HEK293 (cell line): ENCODE results near the gene IL17REL.

Experiments
- FEZF1 ChIP-seq: fragments of 450-650 bp; formaldehyde crosslinking; IDR thresholded peaks from 2 replicates; pipeline ENCODE4 v1.5.1; 2016; ENCODE audit warnings: missing biosample characterization, missing genetic modification characterization
- GLI4 ChIP-seq: fragments of 450-650 bp; formaldehyde crosslinking; IDR thresholded peaks from 2 replicates; pipeline ENCODE4 v1.5.1; 2016; ENCODE audit warnings: missing biosample characterization, missing genetic modification characterization
- IKZF3 ChIP-seq: fragments of 450-650 bp; IDR thresholded peaks from 2 replicates; pipeline ENCODE4 v1.5.0; 2018; ENCODE audit warnings: missing biosample characterization, mild to moderate bottlenecking, missing genetic modification characterization, moderate library complexity
- KLF8 ChIP-seq: fragments of 450-650 bp; formaldehyde crosslinking; IDR thresholded peaks from 2 replicates; pipeline ENCODE4 v1.5.1; 2016; ENCODE audit warnings: missing biosample characterization, missing genetic modification characterization
- PATZ1 ChIP-seq: fragments of 450-650 bp; formaldehyde crosslinking; IDR thresholded peaks from 2 replicates; pipeline ENCODE4 v1.5.1; 2016; ENCODE audit warnings: missing biosample characterization, missing genetic modification characterization
- ZBTB48 ChIP-seq: fragments of 450-650 bp; formaldehyde crosslinking; IDR thresholded peaks from 2 replicates; pipeline ENCODE4 v1.5.1; 2016; ENCODE audit warnings: missing biosample characterization, missing genetic modification characterization
- ZBTB7A ChIP-seq: fragments of 450-650 bp; formaldehyde crosslinking; IDR thresholded peaks from 2 replicates; pipeline ENCODE4 v1.5.1; 2016; ENCODE audit warnings: low read depth, missing biosample characterization, missing genetic modification characterization
- ZBTB8A ChIP-seq: fragments of 450-650 bp; formaldehyde crosslinking; IDR thresholded peaks from 2 replicates; pipeline ENCODE4 v1.5.1; 2016; ENCODE audit warnings: missing biosample characterization, missing genetic modification characterization
- ZIC2 ChIP-seq: fragments of 450-650 bp; formaldehyde crosslinking; IDR thresholded peaks from 2 replicates; pipeline ENCODE4 v1.5.1; 2016; ENCODE audit warnings: missing biosample characterization, missing genetic modification characterization
- ZNF10 ChIP-seq: fragments of 450-650 bp; formaldehyde crosslinking; IDR thresholded peaks from 2 replicates; pipeline ENCODE4 v1.5.1; 2017; ENCODE audit warnings: missing biosample characterization, missing genetic modification characterization
- ZNF132 ChIP-seq: fragments of 450-650 bp; formaldehyde crosslinking; IDR thresholded peaks from 2 replicates; pipeline ENCODE4 v1.5.1; 2017; ENCODE audit warnings: missing biosample characterization, missing genetic modification characterization, borderline replicate concordance
- ZNF140 ChIP-seq: fragments of 450-650 bp; formaldehyde crosslinking; IDR thresholded peaks from 2 replicates; pipeline ENCODE4 v1.5.1; 2016; ENCODE audit warnings: missing biosample characterization, missing genetic modification characterization
- ZNF174 ChIP-seq: fragments of 450-650 bp; formaldehyde crosslinking; IDR thresholded peaks from 2 replicates; pipeline ENCODE4 v1.5.0; 2017; ENCODE audit warnings: missing biosample characterization, mild to moderate bottlenecking, missing genetic modification characterization
- ZNF211 ChIP-seq: fragments of 450-650 bp; formaldehyde crosslinking; IDR thresholded peaks from 2 replicates; pipeline ENCODE4 v1.5.1; 2016; ENCODE audit warnings: low read depth, missing biosample characterization, missing genetic modification characterization
- ZNF214 ChIP-seq: fragments of 450-650 bp; formaldehyde crosslinking; IDR thresholded peaks from 2 replicates; pipeline ENCODE4 v1.5.1; 2017; ENCODE audit warnings: missing biosample characterization, mild to moderate bottlenecking, missing genetic modification characterization, borderline replicate concordance
- ZNF248 ChIP-seq: fragments of 450-650 bp; formaldehyde crosslinking; IDR thresholded peaks from 2 replicates; pipeline ENCODE4 v1.5.1; 2017; ENCODE audit warnings: missing biosample characterization, missing genetic modification characterization
- ZNF26 ChIP-seq: fragments of 450-650 bp; formaldehyde crosslinking; IDR thresholded peaks from 2 replicates; pipeline ENCODE4 v1.5.1; 2016; ENCODE audit warnings: missing biosample characterization, missing genetic modification characterization
- ZNF302 ChIP-seq: fragments of 450-650 bp; formaldehyde crosslinking; IDR thresholded peaks from 2 replicates; pipeline ENCODE4 v1.5.1; 2016; ENCODE audit warnings: missing biosample characterization, missing genetic modification characterization, low read depth
- ZNF341 ChIP-seq: fragments of 450-650 bp; formaldehyde crosslinking; IDR thresholded peaks from 2 replicates; pipeline ENCODE4; 2016; ENCODE audit warnings: low read depth, missing biosample characterization, missing genetic modification characterization
- ZNF362 ChIP-seq: fragments of 450-650 bp; formaldehyde crosslinking; IDR thresholded peaks from 2 replicates; pipeline ENCODE4 v1.5.1; 2016; ENCODE audit warnings: missing biosample characterization, missing genetic modification characterization
- ZNF488 ChIP-seq: fragments of 450-650 bp; formaldehyde crosslinking; IDR thresholded peaks from 2 replicates; pipeline ENCODE4 v1.5.1; 2016; ENCODE audit warnings: missing biosample characterization, missing genetic modification characterization
- ZNF549 ChIP-seq: fragments of 450-650 bp; IDR thresholded peaks from 2 replicates; pipeline ENCODE4 v1.5.1; 2018; ENCODE audit warnings: missing biosample characterization, missing genetic modification characterization, mild to moderate bottlenecking, inconsistent platforms, moderate library complexity
- ZNF658 ChIP-seq: fragments of 450-650 bp; formaldehyde crosslinking; IDR thresholded peaks from 2 replicates; pipeline ENCODE4; 2016; ENCODE audit warnings: missing biosample characterization, missing genetic modification characterization
- ZSCAN18 ChIP-seq: fragments of 450-650 bp; formaldehyde crosslinking; IDR thresholded peaks from 2 replicates; pipeline ENCODE4 v1.5.1; 2016; ENCODE audit warnings: missing biosample characterization, missing genetic modification characterization
- TF ChIP-seq, protein P1 (sequence below): fragments of 450-650 bp; formaldehyde crosslinking; IDR thresholded peaks from 2 replicates; pipeline ENCODE4 v1.5.1; 2016; ENCODE audit warnings: missing biosample characterization, missing genetic modification characterization
- TF ChIP-seq, protein P2 (sequence below): fragments of 450-650 bp; formaldehyde crosslinking; IDR thresholded peaks from 2 replicates; pipeline ENCODE4 v1.5.1; 2016; ENCODE audit warnings: missing biosample characterization, missing genetic modification characterization
- TF ChIP-seq, protein P3 (sequence below): fragments of 450-650 bp; formaldehyde crosslinking; IDR thresholded peaks from 2 replicates; pipeline ENCODE4 v1.5.1; 2017; ENCODE audit warnings: missing biosample characterization, missing genetic modification characterization

Gene IL17REL

DNA sequence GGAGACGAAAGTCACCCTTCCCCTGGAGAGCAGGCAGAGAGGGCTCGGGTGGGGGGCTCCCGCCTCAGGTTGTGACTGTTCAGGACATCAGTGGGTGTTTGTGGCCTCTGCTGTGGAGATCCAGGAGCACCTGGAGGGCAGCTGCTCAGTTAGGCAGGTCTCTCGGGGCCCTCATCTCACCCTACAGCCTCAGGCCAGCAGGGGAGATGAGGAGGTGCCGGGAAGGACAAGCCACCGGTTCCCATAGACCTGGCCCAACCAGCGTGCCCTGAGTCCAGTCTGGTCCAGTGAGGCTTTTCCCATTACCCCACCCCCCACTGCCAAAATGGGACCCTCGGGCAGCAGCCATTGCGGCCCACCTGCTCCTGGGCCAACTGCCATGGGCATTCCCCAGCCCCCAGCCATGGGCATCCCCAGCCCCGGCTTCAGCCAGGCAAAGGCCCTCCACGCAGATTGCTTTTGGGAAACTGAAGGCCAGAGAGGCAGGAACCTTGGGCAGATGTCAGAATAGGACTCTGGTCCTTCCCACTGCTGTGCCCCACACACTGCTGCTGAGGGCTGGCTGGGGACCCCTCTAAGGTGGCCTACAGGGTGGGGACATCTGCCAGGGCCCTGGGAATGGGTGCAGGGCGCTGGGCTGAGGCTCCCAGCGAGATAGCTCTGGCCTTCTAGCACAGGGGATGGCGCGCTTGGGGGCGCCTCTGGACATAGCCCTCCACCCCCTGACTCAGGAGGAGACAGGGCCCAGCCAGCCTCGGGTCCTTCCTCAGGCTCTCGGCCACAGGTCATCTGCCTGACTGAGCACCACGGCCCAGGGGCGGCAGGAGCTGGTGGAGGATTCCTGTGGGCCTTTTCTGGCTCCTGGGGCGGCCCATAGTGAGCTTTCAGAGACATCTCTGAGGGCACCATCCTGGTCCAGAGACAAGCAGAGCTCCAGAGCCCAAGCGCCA is 47.2 kb downstream of the IL17REL start (continued):
- peak; percentile 17; the same call in 1 of the 2 replicates for TF ChIP-seq PATZ1
- TF ChIP-seq ZNF214 (tag by site-specific recombination): no peak
- no peak for TF ChIP-seq KLF8 (tag by site-specific recombination)
- TF ChIP-seq ZNF302 (tag by site-specific recombination): no peak
- no peak for TF ChIP-seq ZNF10
- TF ChIP-seq ZBTB7A (tag by site-specific recombination): no peak
- TF ChIP-seq ZNF341: no peak
- no peak for TF ChIP-seq ZNF174 (tag by site-specific recombination)
- no peak for TF ChIP-seq ZNF658 (tag by site-specific recombination)
- TF ChIP-seq ZNF362 (tag by site-specific recombination): no peak
- TF ChIP-seq, protein P1, sequence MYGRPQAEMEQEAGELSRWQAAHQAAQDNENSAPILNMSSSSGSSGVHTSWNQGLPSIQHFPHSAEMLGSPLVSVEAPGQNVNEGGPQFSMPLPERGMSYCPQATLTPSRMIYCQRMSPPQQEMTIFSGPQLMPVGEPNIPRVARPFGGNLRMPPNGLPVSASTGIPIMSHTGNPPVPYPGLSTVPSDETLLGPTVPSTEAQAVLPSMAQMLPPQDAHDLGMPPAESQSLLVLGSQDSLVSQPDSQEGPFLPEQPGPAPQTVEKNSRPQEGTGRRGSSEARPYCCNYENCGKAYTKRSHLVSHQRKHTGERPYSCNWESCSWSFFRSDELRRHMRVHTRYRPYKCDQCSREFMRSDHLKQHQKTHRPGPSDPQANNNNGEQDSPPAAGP (tag by site-specific recombination): no peak
- TF ChIP-seq, protein P2, sequence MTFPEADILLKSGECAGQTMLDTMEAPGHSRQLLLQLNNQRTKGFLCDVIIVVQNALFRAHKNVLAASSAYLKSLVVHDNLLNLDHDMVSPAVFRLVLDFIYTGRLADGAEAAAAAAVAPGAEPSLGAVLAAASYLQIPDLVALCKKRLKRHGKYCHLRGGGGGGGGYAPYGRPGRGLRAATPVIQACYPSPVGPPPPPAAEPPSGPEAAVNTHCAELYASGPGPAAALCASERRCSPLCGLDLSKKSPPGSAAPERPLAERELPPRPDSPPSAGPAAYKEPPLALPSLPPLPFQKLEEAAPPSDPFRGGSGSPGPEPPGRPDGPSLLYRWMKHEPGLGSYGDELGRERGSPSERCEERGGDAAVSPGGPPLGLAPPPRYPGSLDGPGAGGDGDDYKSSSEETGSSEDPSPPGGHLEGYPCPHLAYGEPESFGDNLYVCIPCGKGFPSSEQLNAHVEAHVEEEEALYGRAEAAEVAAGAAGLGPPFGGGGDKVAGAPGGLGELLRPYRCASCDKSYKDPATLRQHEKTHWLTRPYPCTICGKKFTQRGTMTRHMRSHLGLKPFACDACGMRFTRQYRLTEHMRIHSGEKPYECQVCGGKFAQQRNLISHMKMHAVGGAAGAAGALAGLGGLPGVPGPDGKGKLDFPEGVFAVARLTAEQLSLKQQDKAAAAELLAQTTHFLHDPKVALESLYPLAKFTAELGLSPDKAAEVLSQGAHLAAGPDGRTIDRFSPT (tag by site-specific recombination): peak; percentile 27; the same call in 1 of the 2 replicates
- TF ChIP-seq FEZF1: no peak
- TF ChIP-seq ZIC2 (tag by site-specific recombination): peak; percentile 60
- no peak for TF ChIP-seq ZNF211 (tag by site-specific recombination)
- no peak for TF ChIP-seq ZSCAN18 (tag by site-specific recombination)
- TF ChIP-seq ZBTB48 (tag by site-specific recombination): no peak
- no peak for TF ChIP-seq ZNF248 (tag by site-specific recombination)
- TF ChIP-seq IKZF3 (tag by site-specific recombination): no peak; the same call in 1 of the 2 replicates
- TF ChIP-seq GLI4 (tag by site-specific recombination): no peak
- TF ChIP-seq ZNF488 (tag by site-specific recombination): no peak
- TF ChIP-seq ZNF140: no peak
- no peak for TF ChIP-seq ZNF26 (tag by site-specific recombination)
- TF ChIP-seq ZBTB8A (tag by site-specific recombination): peak; percentile 24; the same call in 1 of the 2 replicates
- no peak for TF ChIP-seq ZNF549
- no peak for TF ChIP-seq ZNF132 (tag by site-specific recombination)
- TF ChIP-seq, protein P3, sequence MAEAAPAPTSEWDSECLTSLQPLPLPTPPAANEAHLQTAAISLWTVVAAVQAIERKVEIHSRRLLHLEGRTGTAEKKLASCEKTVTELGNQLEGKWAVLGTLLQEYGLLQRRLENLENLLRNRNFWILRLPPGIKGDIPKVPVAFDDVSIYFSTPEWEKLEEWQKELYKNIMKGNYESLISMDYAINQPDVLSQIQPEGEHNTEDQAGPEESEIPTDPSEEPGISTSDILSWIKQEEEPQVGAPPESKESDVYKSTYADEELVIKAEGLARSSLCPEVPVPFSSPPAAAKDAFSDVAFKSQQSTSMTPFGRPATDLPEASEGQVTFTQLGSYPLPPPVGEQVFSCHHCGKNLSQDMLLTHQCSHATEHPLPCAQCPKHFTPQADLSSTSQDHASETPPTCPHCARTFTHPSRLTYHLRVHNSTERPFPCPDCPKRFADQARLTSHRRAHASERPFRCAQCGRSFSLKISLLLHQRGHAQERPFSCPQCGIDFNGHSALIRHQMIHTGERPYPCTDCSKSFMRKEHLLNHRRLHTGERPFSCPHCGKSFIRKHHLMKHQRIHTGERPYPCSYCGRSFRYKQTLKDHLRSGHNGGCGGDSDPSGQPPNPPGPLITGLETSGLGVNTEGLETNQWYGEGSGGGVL (tag by site-specific recombination): no peak
